Measurements from ENCODE around the gene LXN. TPM values are rescaled to one million over a fixed set of nuclear protein-coding genes. Genes with fewer than 3 reads are reported as not detected.
"Not testable (repeated sequence)": the region's sequence is repeated elsewhere in the genome, so short reads cannot be mapped to it uniquely, and the experiment has no call there.

Gene LXN
- total RNA-seq, 4 donors from 2014 or later, result 6.9 to 13.7 (median 10.3) TPM

- WGBS, 2 donors, result 70 to 73% methylated on average over 4 of the region's 4 CpGs
- intact Hi-C loops (cut with DNase I; ENCODE audit: low total_unique reads), result no loop called here
- no peak overlapping the region for H3K4me3 ChIP-seq (ENCODE audit: low read depth, poor library complexity, severe bottlenecking)
- DNase-seq (ENCODE audit: low spot score in 2 of 2), result no peak
- no peak for TF ChIP-seq CTCF (IDR thresholded peaks at IDR 0.05)
- no peak for TF ChIP-seq POLR2A (IDR thresholded peaks at IDR 0.05)
Observed at GRCh38 chr3:158701420-158702065, 29.1 kb upstream of the LXN start.

- intact Hi-C loops (cut with DNase I; ENCODE audit: low total_unique reads), result no loop called here
- DNase-seq (ENCODE audit: low spot score in 2 of 2), result no peak
Observed at GRCh38 chr3:158700559-158700958, 28.1 kb upstream of the LXN start.

GRCh38 chr3:158696618-158697017, 24.2 kb upstream of the LXN start:
- H3K4me3 ChIP-seq (ENCODE audit: low read depth, poor library complexity, severe bottlenecking), result no peak overlapping the region
- no peak for DNase-seq (ENCODE audit: low spot score in 2 of 2)
- no peak for TF ChIP-seq POLR2A (IDR thresholded peaks at IDR 0.05)
- no peak for TF ChIP-seq CTCF (IDR thresholded peaks at IDR 0.05)
- WGBS, 2 donors, result 49 to 57% methylated on average over 2 of the region's 2 CpGs
- intact Hi-C loops (cut with DNase I; ENCODE audit: low total_unique reads), result no loop called here

More at GRCh38 chr3:158700559-158700958, 28.1 kb upstream of the LXN start:
- no peak for TF ChIP-seq CTCF (IDR thresholded peaks at IDR 0.05)
- no peak for TF ChIP-seq POLR2A (IDR thresholded peaks at IDR 0.05)
- H3K4me3 ChIP-seq (ENCODE audit: low read depth, poor library complexity, severe bottlenecking), result no peak overlapping the region

GRCh38 chr3:158693866-158694456, 21.5 kb upstream of the LXN start:
- H3K4me3 ChIP-seq (ENCODE audit: low read depth, poor library complexity, severe bottlenecking); DNase-seq (ENCODE audit: low spot score in 2 of 2): not testable (repeated sequence)
- intact Hi-C loops (cut with DNase I; ENCODE audit: low total_unique reads), result loop anchor here (5.0 kb wide), 1 partner anchor 1528 kb away; no protein-coding TSS in a partner anchor
- 80 to 95% methylated on average over 3 of the region's 3 CpGs for WGBS, 2 donors

GRCh38 chr3:158685159-158685558, 12.7 kb upstream of the LXN start:
- WGBS, 2 donors, result 80 to 86% methylated on average over 2 of the region's 2 CpGs
- intact Hi-C loops (cut with DNase I; ENCODE audit: low total_unique reads), result no loop called here
- no peak for DNase-seq (ENCODE audit: low spot score in 2 of 2)
- no peak for TF ChIP-seq CTCF (IDR thresholded peaks at IDR 0.05)
- no peak overlapping the region for H3K4me3 ChIP-seq (ENCODE audit: low read depth, poor library complexity, severe bottlenecking)

GRCh38 chr3:158683230-158683962, 10.9 kb upstream of the LXN start:
- H3K4me3 ChIP-seq (ENCODE audit: low read depth, poor library complexity, severe bottlenecking), result no peak overlapping the region
- DNase-seq (ENCODE audit: low spot score in 2 of 2), result no peak
- intact Hi-C loops (cut with DNase I; ENCODE audit: low total_unique reads), result no loop called here
- WGBS, 2 donors, result 95 to 96% methylated on average over 5 of the region's 5 CpGs
- TF ChIP-seq CTCF (IDR thresholded peaks at IDR 0.05) (no peak), POLR2A (IDR thresholded peaks at IDR 0.05) (no peak)
